HEK293T (cell line): ENCODE measurements around the gene SPTBN5.
"Not testable (repeated sequence)": the region's sequence is repeated elsewhere in the genome, so short reads cannot be mapped to it uniquely, and the experiment has no call there.

Experiments
- CTCF ChIA-PET: fragments of 350-600 bp; formaldehyde crosslinking; extraction: SDS; loops from one replicate; lab custom pipeline; 2021; ENCODE audit warnings: antibody characterized with exemption, inconsistent platforms; lab: Yijun Ruan, JAX
- POLR2A ChIA-PET: fragments of 350-600 bp; formaldehyde crosslinking; extraction: SDS; loops from one replicate; lab custom pipeline; 2020; ENCODE audit warnings: antibody characterized with exemption, inconsistent platforms; lab: Yijun Ruan, JAX
- DNase-seq: peaks from one replicate; pipeline ENCODE4 v3.0.0; 2012; ENCODE audit warnings: mixed read lengths; ENCODE audit errors: extremely low spot score
- ARNT ChIP-seq: fragments of 450-650 bp; IDR thresholded peaks from 2 replicates; pipeline ENCODE4 v1.6.1; 2017; ENCODE audit warnings: mild to moderate bottlenecking
- BHLHE40 ChIP-seq: fragments of 450-650 bp; IDR thresholded peaks from 2 replicates; pipeline ENCODE4 v1.6.1; 2016; ENCODE audit warnings: mild to moderate bottlenecking, moderate library complexity, borderline replicate concordance
- CTBP1 ChIP-seq: fragments of 450-650 bp; IDR thresholded peaks from 2 replicates; pipeline ENCODE4 v1.6.1; 2016; ENCODE audit warnings: borderline replicate concordance
- ELF4 ChIP-seq: fragments of 450-650 bp; IDR thresholded peaks from 2 replicates; pipeline ENCODE4 v1.6.1; 2017; ENCODE audit warnings: antibody characterized with exemption
- FOXA1 ChIP-seq: fragments of 450-650 bp; IDR thresholded peaks from 2 replicates; pipeline ENCODE4 v1.6.1; 2016; ENCODE audit warnings: mild to moderate bottlenecking
- FOXK2 ChIP-seq: fragments of 450-650 bp; IDR thresholded peaks from 2 replicates; pipeline ENCODE4 v1.6.1; 2016; ENCODE audit warnings: mild to moderate bottlenecking
- FOXM1 ChIP-seq: fragments of 450-650 bp; IDR thresholded peaks from 2 replicates; pipeline ENCODE4 v1.6.1; 2017; ENCODE audit warnings: mild to moderate bottlenecking, borderline replicate concordance
- HDGF ChIP-seq: fragments of 450-650 bp; IDR thresholded peaks from 2 replicates; pipeline ENCODE4 v1.6.1; 2017; ENCODE audit warnings: antibody characterized with exemption, borderline replicate concordance
- L3MBTL2 ChIP-seq: fragments of 450-650 bp; conservative IDR thresholded peaks from 2 replicates; pipeline ENCODE4 v1.6.1; 2016; ENCODE audit warnings: mild to moderate bottlenecking
- LEF1 ChIP-seq: fragments of 450-650 bp; IDR thresholded peaks from 2 replicates; pipeline ENCODE4 v1.6.1; 2017; ENCODE audit warnings: mild to moderate bottlenecking, borderline replicate concordance
- NFRKB ChIP-seq: fragments of 450-650 bp; IDR thresholded peaks from 2 replicates; pipeline ENCODE4 v1.6.1; 2016; ENCODE audit warnings: mild to moderate bottlenecking, moderate library complexity
- SP1 ChIP-seq: fragments of 450-650 bp; IDR thresholded peaks from 2 replicates; pipeline ENCODE4 v1.6.1; 2017
- SUZ12 ChIP-seq: fragments of 450-650 bp; IDR thresholded peaks from 2 replicates; pipeline ENCODE4 v1.6.1; 2016; ENCODE audit warnings: mild to moderate bottlenecking
- TARDBP ChIP-seq: fragments of 450-650 bp; IDR thresholded peaks from 2 replicates; pipeline ENCODE4 v1.6.1; 2016
- ZNF384 ChIP-seq: fragments of 450-650 bp; IDR thresholded peaks from 2 replicates; pipeline ENCODE4 v1.6.1; 2016
- TF ChIP-seq, protein P1 (sequence below): fragments of 450-650 bp; IDR thresholded peaks from 2 replicates; pipeline ENCODE4 v1.6.1; 2016

The SPTBN5 gene

GRCh38 chr15:41836713-41837454 lies 57.0 kb downstream of the SPTBN5 start:
- no peak for TF ChIP-seq NFRKB
- TF ChIP-seq TARDBP, result no peak
- TF ChIP-seq, protein P1, sequence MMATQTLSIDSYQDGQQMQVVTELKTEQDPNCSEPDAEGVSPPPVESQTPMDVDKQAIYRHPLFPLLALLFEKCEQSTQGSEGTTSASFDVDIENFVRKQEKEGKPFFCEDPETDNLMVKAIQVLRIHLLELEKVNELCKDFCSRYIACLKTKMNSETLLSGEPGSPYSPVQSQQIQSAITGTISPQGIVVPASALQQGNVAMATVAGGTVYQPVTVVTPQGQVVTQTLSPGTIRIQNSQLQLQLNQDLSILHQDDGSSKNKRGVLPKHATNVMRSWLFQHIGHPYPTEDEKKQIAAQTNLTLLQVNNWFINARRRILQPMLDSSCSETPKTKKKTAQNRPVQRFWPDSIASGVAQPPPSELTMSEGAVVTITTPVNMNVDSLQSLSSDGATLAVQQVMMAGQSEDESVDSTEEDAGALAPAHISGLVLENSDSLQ, result no peak
- CTCF ChIA-PET, result no interaction called here
- POLR2A ChIA-PET, result no interaction called here
- no peak for DNase-seq

DNA sequence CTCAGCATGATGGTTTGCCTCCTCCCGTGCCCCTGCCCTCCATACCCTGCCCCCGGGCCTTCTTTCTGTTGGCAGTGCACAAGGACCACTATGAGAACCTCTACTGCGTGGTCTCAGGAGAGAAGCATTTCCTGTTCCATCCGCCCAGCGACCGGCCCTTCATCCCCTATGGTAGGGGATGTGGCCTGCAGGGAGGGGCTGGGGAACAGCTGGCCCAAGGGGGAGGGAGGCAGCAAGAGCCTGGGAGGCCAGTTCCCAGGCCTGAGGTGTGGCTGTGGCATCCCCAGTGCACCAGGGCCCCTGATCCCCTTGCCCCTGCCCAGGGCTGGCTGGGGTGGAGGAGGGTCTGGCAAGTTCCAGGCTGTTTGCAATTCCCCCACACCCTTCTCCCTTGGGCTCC lies 57.8 kb downstream of the SPTBN5 start:
- POLR2A ChIA-PET, result no interaction called here
- TF ChIP-seq, protein P1, result no peak
- TF ChIP-seq SP1 (no peak), FOXM1 (no peak), HDGF (no peak), TARDBP (no peak), NFRKB (no peak), L3MBTL2 (no peak), FOXK2 (no peak), ARNT (no peak), LEF1 (no peak), CTBP1 (no peak), SUZ12 (no peak), BHLHE40 (no peak), FOXA1 (no peak), ELF4 (no peak), ZNF384 (no peak)
- DNase-seq, result no peak
- CTCF ChIA-PET, result no interaction called here

- CTCF ChIA-PET, result interaction anchor here (0.5 kb wide), 1 partner anchor 302 kb away, joined by 3 read pairs; no protein-coding TSS in a partner anchor
- DNase-seq, result no peak
- TF ChIP-seq SP1, result no peak
- no peak for TF ChIP-seq HDGF
- no peak for TF ChIP-seq SUZ12
- TF ChIP-seq BHLHE40, result no peak
- no peak for TF ChIP-seq L3MBTL2
- TF ChIP-seq LEF1, result no peak
- TF ChIP-seq CTBP1, result no peak
- TF ChIP-seq, protein P1, result no peak
- no peak for TF ChIP-seq FOXA1
- TF ChIP-seq NFRKB, result no peak
- TF ChIP-seq ZNF384, result no peak
- no peak for TF ChIP-seq TARDBP
- TF ChIP-seq FOXM1, result no peak
- TF ChIP-seq ELF4, result no peak
- TF ChIP-seq ARNT, result no peak
- TF ChIP-seq FOXK2, result no peak
- POLR2A ChIA-PET, result no interaction called here
Observed at GRCh38 chr15:41834096-41834495, 59.8 kb downstream of the SPTBN5 start.

GRCh38 chr15:41832875-41833274 lies 61.0 kb downstream of the SPTBN5 start:
- POLR2A ChIA-PET, result no interaction called here
- no peak for DNase-seq
- no peak for TF ChIP-seq TARDBP
- TF ChIP-seq BHLHE40, result no peak
- no peak for TF ChIP-seq SP1
- TF ChIP-seq HDGF, result no peak
- TF ChIP-seq FOXK2, result no peak
- no peak for TF ChIP-seq FOXM1
- TF ChIP-seq ELF4, result no peak
- TF ChIP-seq NFRKB, result no peak
- TF ChIP-seq L3MBTL2, result no peak
- TF ChIP-seq, protein P1, result no peak
- no peak for TF ChIP-seq LEF1
- TF ChIP-seq ARNT, result no peak
- CTCF ChIA-PET, result no interaction called here

DNA sequence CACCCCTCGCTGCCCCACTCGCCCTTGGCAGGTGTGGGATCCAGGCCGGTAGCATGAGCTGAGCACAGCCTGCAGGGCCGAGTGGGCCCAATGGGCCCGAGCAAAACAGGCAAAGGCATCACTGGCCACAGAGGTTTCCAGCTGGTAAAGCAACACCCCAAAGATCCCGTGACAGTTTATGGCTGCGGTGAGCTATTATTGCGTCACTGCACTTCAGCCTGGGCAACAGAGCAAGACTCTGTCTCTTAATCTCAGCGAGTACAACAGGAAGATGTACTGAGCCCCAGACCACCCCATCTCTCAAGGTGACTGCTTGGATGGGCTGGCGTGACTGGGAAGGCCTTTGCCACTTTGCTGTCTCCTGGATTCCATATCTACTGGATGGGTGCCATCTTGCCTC lies 61.6 kb downstream of the SPTBN5 start:
- POLR2A ChIA-PET, result no interaction called here
- CTCF ChIA-PET, result interaction anchor here (0.6 to 1.7 kb wide), 2 partner anchors 59 to 72 kb away, joined by 3 to 4 read pairs; partner anchors contain the start of gene MAPKBP1
- TF ChIP-seq SUZ12 (no peak), LEF1 (no peak), FOXM1 (no peak), HDGF (no peak), TARDBP (no peak), FOXK2 (no peak), FOXA1 (no peak), BHLHE40 (no peak), CTBP1 (no peak), SP1 (no peak), L3MBTL2 (no peak), NFRKB (no peak), ELF4 (no peak)
- TF ChIP-seq, protein P1, result no peak
- DNase-seq, result no peak

DNA sequence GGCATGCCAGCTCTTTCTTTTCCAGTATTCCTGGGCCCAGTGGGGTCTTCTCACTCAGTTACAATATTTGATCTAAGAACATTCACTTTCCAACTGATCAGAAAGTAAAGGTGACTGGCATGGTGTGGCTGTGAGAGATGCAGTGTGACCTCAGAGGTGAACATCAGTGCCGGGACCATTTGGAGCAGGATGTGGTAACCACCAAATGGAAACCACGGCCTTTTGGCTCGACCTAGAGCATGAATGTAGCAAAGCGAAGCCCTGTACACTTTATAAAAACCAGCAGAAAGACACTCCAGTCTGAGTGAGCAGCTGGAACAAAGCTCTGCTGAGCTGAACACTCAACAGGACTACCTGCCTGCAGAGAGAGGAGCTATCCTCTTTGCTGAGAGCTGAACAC lies 62.6 kb downstream of the SPTBN5 start:
- DNase-seq, POLR2A ChIA-PET: not testable (repeated sequence)
- CTCF ChIA-PET, result interaction anchor here (1.7 kb wide), 1 partner anchor 58 kb away, joined by 4 read pairs; the partner anchor contains the start of gene MAPKBP1
